HG02973 (cell line): Measurements from ENCODE around the gene DNAJC22.
A peak's percentile ranks its signal among the peaks of the same experiment; 100 is the strongest.
"Not testable (repeated sequence)": the region's sequence is repeated elsewhere in the genome, so short reads cannot be mapped to it uniquely, and the experiment has no call there.

Experiments
- ATAC-seq: cut with Tn5 transposase; IDR thresholded peaks from one replicate; pipeline ENCODE4 v1.9.1; 2021; ENCODE audit warnings: moderate library complexity; ENCODE audit not compliant: unreplicated experiment

Gene DNAJC22

DNA sequence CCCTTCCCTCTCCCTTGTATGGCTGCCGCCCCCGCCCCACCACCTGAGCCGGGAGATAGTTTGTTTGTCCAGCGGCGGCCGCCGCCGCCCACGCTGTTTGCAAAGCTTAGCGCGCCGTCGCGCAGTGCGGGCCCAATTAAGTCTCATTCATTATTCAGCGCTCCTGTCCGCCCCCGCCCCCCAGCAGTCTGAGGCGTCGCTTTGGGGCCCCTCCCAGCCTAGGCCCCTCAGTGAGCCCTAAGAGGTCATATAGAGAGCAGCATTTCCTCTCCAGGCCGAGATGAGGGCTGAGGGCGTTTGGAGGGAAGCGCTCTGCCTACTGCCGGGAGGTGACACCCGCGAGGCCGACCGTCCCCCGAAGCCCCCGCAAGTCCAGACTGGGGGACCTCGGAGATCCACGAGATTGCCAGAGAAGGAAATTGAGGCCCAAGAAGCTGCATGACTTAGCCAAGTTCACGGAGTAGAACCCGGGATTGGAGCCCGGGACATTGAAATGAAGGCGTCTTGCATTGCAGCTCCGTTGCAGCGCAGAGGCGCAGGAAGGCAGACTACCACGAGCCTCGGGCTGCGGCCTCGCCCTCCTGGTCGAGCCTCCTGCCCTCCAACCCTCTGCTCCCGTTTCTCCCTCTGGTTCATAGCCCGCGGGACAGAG is at the start of gene DNAJC22:
Gene DNAJC22, plus strand, starts transcription at position 230 of the 652 bp plus-strand sequence. CDS start 1,985 bp downstream, outside the sequence.
- no peak for ATAC-seq

DNA sequence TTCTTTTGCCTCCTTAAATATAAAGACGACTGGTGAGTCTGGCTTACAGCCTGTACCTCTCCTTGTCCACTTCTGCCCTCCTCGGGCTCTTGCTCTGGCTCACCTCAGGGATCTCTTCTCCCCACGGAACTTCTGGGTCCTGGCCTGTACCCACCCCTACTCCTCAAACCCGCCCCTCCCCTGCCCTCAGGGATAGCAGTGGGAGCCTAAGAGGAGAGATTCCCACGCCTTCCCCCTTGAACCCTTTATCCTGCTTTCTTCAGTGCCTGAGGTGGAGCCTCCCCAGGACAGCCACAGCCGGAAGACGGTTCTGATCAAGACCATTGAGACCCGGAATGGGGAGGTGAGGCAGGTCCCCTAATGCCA is 49.0 kb upstream of the DNAJC22 start:
- ATAC-seq = no peak

DNA sequence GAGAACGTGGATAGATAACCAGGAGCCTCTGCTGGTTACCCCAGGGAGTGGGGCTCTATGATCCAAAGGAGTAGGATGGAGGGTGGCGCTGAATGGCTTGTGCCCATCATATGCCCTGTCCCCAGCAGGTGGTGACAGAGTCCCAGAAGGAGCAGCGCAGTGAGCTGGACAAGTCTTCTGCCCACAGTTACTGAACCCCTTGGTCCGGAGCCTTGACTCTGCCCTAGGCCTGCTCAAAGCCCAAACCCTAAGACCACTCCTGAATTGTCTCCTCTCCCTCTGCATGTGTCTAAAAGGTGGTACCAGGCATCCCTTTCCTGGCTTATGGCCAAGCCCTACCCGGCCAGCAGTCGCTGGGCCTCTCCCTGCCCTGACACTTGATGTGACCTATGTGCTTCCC is 48.5 kb upstream of the DNAJC22 start:
- ATAC-seq = no peak

DNA sequence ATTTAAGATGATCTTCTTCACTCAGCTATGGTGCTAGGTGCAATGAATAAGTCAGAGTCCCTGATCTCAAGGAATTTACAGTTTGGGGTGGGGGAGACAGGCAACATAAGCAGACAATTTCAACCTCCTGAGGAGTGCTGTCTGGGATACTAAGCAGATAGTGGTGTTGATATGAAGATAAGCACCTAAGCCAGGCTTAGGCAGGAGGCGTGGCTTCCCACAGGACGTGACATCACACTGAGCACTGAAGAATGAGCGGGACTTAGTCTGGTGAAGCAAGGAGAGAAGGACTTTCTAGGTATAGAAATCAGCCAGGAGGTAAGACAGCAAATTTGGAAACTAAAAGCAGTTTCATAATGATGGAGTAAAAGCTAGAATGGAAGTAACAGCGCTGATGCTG is 44.9 kb upstream of the DNAJC22 start:
- no peak for ATAC-seq

DNA sequence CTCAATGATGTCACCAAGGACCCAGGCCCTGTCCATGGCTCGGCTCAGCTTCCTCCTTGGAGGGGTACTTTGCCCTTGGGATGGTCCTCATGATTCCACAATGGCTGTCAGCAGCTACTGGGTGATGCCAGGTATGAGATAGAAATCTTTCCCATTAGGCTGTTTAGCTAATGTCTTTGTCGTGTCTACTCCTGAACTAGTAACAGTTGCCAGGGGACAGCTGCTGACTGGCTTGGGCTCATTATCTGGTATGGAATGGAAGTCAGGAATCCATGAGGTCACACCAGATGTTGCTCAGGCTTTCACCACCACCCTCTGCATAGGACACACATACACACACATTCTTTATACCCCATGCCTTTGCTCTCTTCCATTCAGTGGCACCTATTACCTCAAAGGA is 42.5 kb upstream of the DNAJC22 start:
- ATAC-seq = no peak

DNA sequence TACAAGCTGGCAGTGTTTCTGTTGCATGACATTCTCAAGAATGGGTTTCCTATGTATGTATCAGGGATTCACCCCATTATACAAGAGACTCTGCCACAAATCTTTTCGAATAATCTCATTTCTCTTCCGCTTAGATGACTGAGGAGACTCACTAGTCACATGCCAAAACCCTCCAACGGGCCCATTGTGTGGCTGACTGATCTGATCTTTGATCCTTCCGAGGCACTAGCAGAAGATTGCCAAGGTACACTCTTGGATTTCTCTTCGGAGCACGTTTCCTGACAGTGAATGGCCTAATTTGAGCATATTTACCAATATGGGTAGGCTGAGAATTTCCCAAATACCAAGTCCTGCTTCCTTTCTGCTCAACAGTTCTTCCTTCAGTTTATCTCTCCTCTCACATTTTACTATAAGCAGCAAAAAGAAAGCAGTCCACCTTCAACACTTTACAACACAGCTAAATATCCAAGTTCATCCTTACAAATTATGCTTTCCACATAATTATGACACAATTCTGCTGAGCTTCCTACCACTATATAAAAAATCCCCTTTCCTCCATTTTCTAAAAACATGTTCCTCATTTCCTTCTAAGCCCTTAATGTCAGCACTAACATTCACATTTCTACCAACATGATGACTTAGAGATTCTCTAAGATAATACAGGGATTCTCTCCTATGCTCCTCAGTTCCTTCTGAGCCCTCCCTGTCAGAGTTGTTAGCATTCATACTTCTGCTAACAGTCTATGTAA is 40.8 kb upstream of the DNAJC22 start:
- no peak for ATAC-seq

DNA sequence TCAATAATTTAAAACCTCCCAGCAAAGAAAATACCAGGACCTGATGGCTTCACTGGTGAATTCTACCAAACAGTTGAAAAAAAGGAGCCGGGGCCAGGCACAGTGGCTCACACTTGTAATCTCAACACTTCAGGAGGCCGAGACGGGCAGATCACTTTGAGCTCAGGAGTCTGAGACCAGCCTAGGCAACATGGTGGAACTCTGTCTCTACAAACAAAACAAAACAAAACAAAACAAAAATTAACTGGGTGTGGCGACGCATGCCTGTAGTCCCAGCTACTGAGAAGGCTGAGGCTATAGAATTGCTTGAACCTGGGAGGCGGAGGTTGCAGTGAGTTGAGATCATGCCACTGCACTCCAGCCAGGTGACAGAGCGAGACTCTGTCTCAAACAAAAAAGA is 37.3 kb upstream of the DNAJC22 start:
- no peak for ATAC-seq

DNA sequence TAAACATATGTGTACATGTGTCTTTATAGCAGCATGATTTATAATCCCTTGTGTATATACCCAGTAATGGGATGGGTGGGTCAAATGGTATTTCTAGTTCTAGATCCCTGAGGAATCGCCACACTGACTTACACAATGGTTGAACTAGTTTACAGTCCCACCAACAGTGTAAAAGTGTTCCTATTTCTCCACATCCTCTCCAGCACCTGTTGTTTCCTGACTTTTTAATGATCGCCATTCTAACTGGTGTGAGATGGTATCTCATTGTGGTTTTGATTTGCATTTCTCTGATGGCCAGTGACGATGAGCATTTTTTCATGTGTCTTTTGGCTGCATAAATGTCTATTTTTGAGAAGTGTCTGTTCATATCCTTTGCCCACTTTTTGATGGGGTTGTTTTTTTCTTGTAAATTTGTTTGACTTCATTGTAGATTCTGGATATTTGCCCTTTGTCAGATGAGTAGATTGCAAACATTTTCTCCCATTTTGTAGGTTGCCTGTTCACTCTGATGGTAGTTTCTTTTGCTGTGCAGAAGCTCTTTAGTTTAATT is 36.2 kb upstream of the DNAJC22 start:
- ATAC-seq = not testable (repeated sequence)

DNA sequence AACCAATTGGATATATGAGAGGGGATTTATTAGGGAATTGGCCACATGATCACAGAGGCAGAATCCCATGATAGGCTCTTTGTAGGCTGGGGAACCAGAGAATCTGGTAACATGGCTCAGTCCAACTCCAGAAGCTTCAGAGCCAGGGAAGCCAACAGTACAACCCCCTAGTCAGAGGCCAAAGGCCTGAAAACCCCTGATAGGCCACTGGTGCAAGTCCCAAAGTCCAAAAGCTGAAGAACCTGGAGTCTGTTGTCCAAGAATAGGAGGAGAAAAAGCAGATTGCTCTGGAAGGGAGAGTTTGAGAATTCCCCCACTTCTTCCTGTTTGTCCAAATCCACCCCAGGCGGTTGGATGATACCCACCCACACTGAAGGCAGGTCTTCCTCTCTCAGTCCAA is 31.9 kb upstream of the DNAJC22 start:
- no peak for ATAC-seq

DNA sequence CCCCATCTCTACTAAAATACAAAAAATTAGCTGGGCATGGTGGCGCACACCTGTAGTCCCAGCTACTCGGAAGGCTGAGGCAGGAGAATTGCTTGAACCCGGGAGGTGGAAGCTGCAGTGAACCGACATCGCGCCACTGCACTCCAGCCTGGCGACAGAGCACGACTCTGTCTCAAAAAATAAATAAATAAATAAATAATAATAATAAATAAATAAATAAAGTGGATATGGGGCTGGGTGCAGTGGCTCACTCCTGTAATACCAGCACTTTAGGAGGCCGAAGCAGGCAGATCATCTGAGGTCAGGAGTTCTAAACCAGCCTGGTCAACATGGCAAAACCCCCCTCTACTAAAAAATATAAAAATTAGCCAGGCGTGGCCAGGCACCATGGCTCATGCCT is 29.6 kb upstream of the DNAJC22 start:
- not testable (repeated sequence) for ATAC-seq

DNA sequence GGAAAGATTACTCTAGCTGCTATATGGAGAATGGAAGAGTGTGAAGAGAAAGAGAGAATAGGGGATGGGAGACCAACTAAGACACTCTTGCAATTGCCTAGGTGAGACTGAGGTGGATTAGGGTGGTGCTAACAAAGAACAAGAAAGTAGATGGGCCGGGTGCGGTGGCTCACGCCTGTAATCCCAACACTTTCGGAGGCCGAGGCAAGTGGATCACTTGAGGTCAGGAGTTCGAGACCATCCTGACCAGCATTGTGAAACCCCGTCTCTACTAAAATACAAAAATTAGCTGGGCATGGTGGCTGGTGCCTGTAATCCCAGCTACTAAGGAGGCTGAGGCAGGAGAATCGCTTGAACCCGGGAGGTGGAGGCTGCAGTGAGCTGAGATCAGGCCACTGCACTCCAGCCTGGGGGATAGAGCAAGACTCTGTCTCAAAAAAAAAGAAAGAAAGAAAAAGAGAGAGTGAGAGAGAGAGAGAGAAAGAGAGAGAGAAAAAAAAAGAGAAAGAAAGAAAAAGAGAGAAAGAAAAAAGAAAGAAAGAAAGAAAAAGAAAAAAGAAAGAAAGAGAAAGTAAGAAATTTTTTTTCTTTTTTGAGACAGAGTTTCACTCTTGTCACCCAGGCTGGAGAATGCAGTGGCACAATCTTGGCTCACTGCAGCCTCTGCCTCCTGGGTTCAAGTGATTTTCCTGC is 26.1 kb upstream of the DNAJC22 start:
- ATAC-seq = not testable (repeated sequence)

DNA sequence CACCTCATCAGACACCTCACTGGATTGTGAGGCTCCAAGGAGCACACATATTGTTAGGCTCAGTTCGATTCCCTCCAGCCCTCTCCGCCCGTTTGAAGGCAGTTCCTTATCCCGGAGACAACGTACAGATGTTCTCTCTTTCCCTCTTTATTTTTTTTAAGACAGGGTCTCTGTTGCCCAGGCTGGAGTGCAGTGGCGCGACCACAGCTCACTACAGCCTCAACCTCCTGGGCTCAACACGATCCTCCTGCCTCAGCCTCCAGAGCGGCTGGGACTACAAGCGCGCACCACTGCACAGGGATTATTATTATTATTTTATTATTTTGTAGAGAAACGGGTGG is 24.4 kb upstream of the DNAJC22 start:
- ATAC-seq = no peak

DNA sequence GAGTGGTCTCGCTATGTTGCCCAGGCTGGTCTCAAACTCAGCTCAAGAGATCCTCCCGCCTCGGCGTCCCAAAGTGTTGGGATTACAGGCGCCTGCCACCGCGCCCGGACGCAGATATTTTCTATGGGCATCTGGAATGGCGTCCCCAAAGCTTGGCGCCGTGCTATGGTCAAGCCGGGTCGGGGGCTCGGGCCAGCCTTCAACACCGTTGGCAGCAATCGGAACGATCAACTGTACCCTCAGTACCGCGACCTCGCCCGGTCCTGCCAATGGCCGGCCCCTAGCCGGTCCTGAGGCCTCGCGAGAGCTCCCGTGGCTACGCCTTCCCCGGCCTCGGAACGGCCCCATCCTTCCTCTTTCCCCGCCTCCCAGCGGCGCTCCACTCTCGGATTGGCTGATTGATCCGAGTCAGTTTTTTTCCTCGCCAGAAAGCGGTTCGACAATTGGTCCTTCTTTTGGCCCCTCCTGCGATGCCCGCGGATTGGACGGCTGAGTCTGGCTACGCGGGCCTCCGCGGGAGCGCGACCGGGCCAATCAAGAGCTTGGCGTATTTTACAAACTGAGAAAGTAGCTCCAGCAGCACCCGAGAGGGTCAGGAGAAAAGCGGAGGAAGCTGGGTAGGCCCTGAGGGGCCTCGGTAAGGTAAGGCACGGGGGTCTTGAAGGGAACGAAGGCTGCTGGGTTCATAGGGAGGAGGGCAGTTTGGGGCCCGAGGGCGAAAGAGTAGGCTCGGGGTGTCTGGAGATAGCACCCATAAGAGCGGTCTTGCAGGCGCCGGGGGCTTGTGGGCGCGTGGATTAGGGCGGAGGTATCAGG is 23.8 kb upstream of the DNAJC22 start, which contains the start of gene TROAP:
Gene TROAP, plus strand, starts transcription at position 548 of the 816 bp plus-strand sequence. CDS start 354 bp downstream, outside the sequence.
- ATAC-seq = peak; percentile 94

DNA sequence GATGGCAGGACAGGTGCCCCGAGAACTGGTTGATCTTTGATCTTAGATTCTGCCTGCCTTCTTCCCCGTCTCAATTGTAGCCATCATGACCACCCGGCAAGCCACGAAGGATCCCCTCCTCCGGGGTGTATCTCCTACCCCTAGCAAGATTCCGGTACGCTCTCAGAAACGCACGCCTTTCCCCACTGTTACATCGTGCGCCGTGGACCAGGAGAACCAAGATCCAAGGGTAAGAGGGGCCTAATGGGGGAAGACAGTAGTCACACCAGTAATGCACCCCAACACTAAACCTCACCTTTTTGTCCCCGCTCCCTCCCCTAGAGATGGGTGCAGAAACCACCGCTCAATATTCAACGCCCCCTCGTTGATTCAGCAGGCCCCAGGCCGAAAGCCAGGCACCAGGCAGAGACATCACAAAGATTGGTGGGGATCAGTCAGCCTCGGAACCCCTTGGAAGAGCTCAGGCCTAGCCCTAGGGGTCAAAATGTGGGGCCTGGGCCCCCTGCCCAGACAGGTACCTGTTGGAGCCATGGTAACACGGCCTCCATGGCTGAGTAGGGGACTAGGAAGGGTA is 23.1 kb upstream of the DNAJC22 start:
- ATAC-seq = no peak

DNA sequence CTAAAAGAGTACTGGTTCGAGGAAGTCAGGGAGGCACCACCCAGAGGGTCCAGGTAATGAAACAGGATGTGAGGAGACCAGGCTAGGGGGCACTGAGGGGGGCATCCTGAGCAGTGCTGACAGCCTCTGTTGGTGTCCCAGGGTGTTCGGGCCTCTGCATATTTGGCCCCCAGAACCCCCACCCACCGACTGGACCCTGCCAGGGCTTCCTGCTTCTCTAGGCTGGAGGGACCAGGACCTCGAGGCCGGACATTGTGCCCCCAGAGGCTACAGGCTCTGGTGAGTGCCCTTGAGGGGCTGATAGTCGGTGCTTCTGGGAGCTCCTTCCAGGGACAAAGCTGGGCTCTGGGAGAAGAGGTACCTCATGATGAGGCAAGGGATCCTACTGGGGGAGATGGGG is 21.1 kb upstream of the DNAJC22 start:
- no peak for ATAC-seq

DNA sequence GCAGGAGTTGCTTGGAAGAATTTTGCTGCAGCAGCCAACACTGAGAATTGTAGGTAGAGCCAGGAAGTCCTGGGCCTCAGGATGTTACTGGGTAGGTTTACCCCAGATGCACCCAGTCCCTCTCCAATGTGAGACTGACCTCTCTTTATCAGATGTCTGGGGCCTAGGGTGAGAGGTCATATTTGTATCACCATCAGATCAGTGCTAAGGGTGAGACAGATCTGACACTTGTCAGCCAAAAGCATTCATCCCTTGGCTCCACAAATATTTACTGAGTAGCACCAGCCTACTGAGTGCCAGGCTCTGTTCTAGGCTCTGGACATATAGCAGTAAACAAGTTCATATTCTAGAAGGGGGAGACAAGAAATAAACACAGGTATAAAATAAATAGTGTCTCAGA is 19.3 kb upstream of the DNAJC22 start:
- no peak for ATAC-seq

DNA sequence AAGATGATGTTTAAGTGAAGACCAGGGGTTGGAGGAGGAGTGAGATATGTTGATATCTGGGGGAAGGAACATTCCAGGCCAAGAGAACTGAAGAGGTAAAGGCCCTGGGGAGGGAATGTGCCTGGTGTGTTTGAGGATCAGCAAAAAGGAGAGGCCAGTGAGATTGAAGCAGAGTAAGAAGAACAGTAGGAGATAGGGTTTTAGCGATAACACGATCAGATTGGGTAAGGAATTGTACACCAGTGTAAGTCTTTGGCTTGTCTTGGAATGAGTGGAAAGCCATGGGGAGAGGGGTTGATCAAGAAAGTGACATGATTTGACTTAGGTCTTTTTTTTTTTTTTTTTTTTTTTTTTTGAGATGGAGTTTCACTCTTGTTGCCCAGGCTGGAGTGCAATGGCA is 18.8 kb upstream of the DNAJC22 start:
- no peak for ATAC-seq

DNA sequence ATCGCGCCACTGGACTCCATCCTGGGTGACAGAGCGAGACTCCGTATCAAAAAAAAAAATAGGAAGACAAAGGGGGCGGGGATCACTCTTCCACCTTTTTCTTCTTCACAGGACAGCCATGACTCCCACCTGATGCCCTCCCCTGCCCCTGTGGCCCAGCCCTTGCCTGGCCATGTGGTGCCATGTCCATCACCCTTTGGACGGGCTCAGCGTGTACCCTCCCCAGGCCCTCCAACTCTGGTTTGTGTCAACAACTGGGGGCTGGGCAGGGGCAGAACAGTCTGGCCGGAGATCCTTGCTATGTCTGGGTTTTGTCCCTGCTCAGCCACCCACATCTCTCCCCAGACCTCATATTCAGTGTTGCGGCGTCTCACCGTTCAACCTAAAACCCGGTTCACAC is 17.9 kb upstream of the DNAJC22 start:
- no peak for ATAC-seq

DNA sequence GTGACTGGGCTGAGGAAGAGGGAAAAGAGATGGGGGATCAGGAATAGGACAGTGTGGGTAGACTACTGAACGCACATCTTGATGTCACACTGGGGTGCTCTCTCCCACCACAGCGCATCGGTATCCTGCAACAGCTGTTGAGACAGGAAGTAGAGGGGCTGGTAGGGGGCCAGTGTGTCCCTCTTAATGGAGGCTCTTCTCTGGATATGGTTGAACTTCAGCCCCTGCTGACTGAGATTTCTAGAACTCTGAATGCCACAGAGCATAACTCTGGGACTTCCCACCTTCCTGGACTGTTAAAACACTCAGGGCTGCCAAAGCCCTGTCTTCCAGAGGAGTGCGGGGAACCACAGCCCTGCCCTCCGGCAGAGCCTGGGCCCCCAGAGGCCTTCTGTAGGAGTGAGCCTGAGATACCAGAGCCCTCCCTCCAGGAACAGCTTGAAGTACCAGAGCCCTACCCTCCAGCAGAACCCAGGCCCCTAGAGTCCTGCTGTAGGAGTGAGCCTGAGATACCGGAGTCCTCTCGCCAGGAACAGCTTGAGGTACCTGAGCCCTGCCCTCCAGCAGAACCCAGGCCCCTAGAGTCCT is 16.6 kb upstream of the DNAJC22 start:
- ATAC-seq = no peak
